NCI-H1694 (cell line): Measurements from ENCODE around the gene ATP6V0E2.
"Not testable (repeated sequence)": the region's sequence is repeated elsewhere in the genome, so short reads cannot be mapped to it uniquely, and the experiment has no call there.

Experiments
- DNase-seq: peaks from one replicate; lab custom pipeline; 2025; lab: John Stamatoyannopoulos, UW

The ATP6V0E2 gene

GRCh38 chr7:149879766-149880637, 6.2 kb downstream of the ATP6V0E2 start:
- DNase-seq: peak; percentile 45

GRCh38 chr7:149880638-149881311, 7.0 kb downstream of the ATP6V0E2 start:
- DNase-seq: no peak

- no peak for DNase-seq
These were observed 7.8 kb downstream of the ATP6V0E2 start for GRCh38 chr7:149881328-149882247.

GRCh38 chr7:149882248-149883047, 8.7 kb downstream of the ATP6V0E2 start:
- no peak for DNase-seq

- DNase-seq: no peak
These were observed 9.3 kb downstream of the ATP6V0E2 start for GRCh38 chr7:149883048-149883438.

GRCh38 chr7:149883452-149883861, 9.7 kb downstream of the ATP6V0E2 start:
- DNase-seq: peak; percentile 60

GRCh38 chr7:149884016-149884415, 10.2 kb downstream of the ATP6V0E2 start:
- no peak for DNase-seq

- no peak for DNase-seq
These were observed 10.8 kb downstream of the ATP6V0E2 start for GRCh38 chr7:149884541-149884940.

- no peak for DNase-seq
These were observed 11.6 kb downstream of the ATP6V0E2 start for GRCh38 chr7:149885191-149886017.

- no peak for DNase-seq
These were observed 12.2 kb downstream of the ATP6V0E2 start for GRCh38 chr7:149886018-149886415.

- DNase-seq: no peak
These were observed 13.5 kb downstream of the ATP6V0E2 start for GRCh38 chr7:149887311-149887710.

- DNase-seq: not testable (repeated sequence)
These were observed 16.9 kb downstream of the ATP6V0E2 start for GRCh38 chr7:149890715-149891114.

GRCh38 chr7:149894957-149895356, 21.2 kb downstream of the ATP6V0E2 start:
- DNase-seq: not testable (repeated sequence)

GRCh38 chr7:149907776-149908376, 34.1 kb downstream of the ATP6V0E2 start:
- not testable (repeated sequence) for DNase-seq

- not testable (repeated sequence) for DNase-seq
These were observed 36.5 kb downstream of the ATP6V0E2 start for GRCh38 chr7:149910219-149910618.

- not testable (repeated sequence) for DNase-seq
These were observed 38.4 kb downstream of the ATP6V0E2 start for GRCh38 chr7:149912126-149912525.

GRCh38 chr7:149926414-149926813, 52.6 kb downstream of the ATP6V0E2 start:
- not testable (repeated sequence) for DNase-seq
